OCI-LY3 (cell line): ENCODE data around the gene FRS3.

Source experiments
- H2AFZ ChIP-seq: fragments of 200-600, 300-600 bp; shearing (Covaris generic); 2 replicates; pipeline ENCODE4 v1.6.0; 2014; ENCODE audit warnings: antibody characterized with exemption, low read depth, low read length
- H3K27ac ChIP-seq: fragments of 200-600, 300-600 bp; sonication (generic); 2 replicates; pipeline ENCODE4 v1.5.1; 2014; ENCODE audit warnings: mild to moderate bottlenecking, low read length, moderate library complexity, mixed read lengths
- H3K27me3 ChIP-seq: fragments of 200-600, 300-600 bp; sonication (generic); 2 replicates; pipeline ENCODE4 v1.6.1; 2014; ENCODE audit warnings: low read depth, low read length, mixed read lengths
- H3K36me3 ChIP-seq: fragments of 200-600, 300-600 bp; sonication (generic); replicated peaks from 2 replicates; pipeline ENCODE3; 2014; ENCODE audit warnings: low read depth, low read length, mixed read lengths
- H3K4me1 ChIP-seq: fragments of 300-600, 200-600 bp; sonication (generic); 2 replicates; pipeline ENCODE4 v1.6.1; 2014; ENCODE audit warnings: low read length, mixed read lengths
- H3K4me2 ChIP-seq: fragments of 200-600, 300-600 bp; sonication (generic); 2 replicates; pipeline ENCODE4 v1.6.1; 2014; ENCODE audit warnings: low read length, mixed read lengths
- H3K4me3 ChIP-seq: fragments of 300-600, 200-600 bp; sonication (generic); 2 replicates; pipeline ENCODE4 v1.5.1; 2014; ENCODE audit warnings: antibody characterized with exemption, mild to moderate bottlenecking, low read length, moderate library complexity
- H3K79me2 ChIP-seq: fragments of 300-600, 200-600 bp; shearing (Covaris generic); 2 replicates; pipeline ENCODE4 v1.6.1; 2014; ENCODE audit warnings: mild to moderate bottlenecking, low read length, mixed read lengths
- H3K9ac ChIP-seq: fragments of 300-600, 200-600 bp; shearing (Covaris generic); 2 replicates; pipeline ENCODE4 v1.6.0; 2014; ENCODE audit warnings: mild to moderate bottlenecking, low read length, moderate library complexity
- H3K9me3 ChIP-seq: fragments of 200-600, 300-600 bp; shearing (Covaris generic); 2 replicates; pipeline ENCODE4 v1.6.1; 2014; ENCODE audit warnings: low read length, mixed read lengths; ENCODE audit not compliant: insufficient read depth
- H4K20me1 ChIP-seq: fragments of 200-600, 300-600 bp; sonication (generic); 2 replicates; pipeline ENCODE4 v1.6.1; 2016; ENCODE audit warnings: low read length, mixed read lengths; ENCODE audit not compliant: insufficient read depth
- CTCF ChIP-seq: fragments of 200-600, 300-600 bp; sonication (generic); IDR thresholded peaks from 2 replicates; pipeline ENCODE4 v1.5.1; 2014; ENCODE audit warnings: antibody characterized with exemption, low read length, low read depth
- EZH2phosphoT487 ChIP-seq: fragments of 200-600 bp; shearing (Covaris generic); IDR thresholded peaks from 2 replicates; pipeline ENCODE4 v1.6.1; 2018; ENCODE audit warnings: antibody characterized with exemption, mixed run types, low read depth

FRS3 gene

GRCh38 chr6:41823178-41823577, 43.5 kb upstream of the FRS3 start:
- no peaks in the 10 kb centered on the region for H4K20me1 ChIP-seq
- no peak overlapping the region for H3K27ac ChIP-seq
- H3K4me3 ChIP-seq = no peak overlapping the region
- H3K4me1 ChIP-seq = no peaks in the 10 kb centered on the region
- no peaks in the 10 kb centered on the region for H3K36me3 ChIP-seq
- no peaks in the 10 kb centered on the region for H3K79me2 ChIP-seq
- H3K4me2 ChIP-seq = no peak overlapping the region
- no peak overlapping the region for H3K9ac ChIP-seq
- no peaks in the 10 kb centered on the region for H3K9me3 ChIP-seq
- H2AFZ ChIP-seq = no peak overlapping the region
- TF ChIP-seq EZH2phosphoT487 (no peak), CTCF (no peak)
- H3K27me3 ChIP-seq = no peaks in the 10 kb centered on the region

- no peak for TF ChIP-seq EZH2phosphoT487
- no peak for TF ChIP-seq CTCF
- Histone ChIP-seq H3K36me3 (no peaks in the 10 kb centered on the region), H3K4me3 (no peak overlapping the region)
These were observed 42.3 kb upstream of the FRS3 start for GRCh38 chr6:41822021-41822420.

GRCh38 chr6:41821266-41821665, 41.6 kb upstream of the FRS3 start:
- Histone ChIP-seq H3K4me1 (no peaks in the 10 kb centered on the region), H4K20me1 (no peaks in the 10 kb centered on the region), H3K27ac (no peak overlapping the region), H3K27me3 (no peaks in the 10 kb centered on the region), H3K9me3 (no peaks in the 10 kb centered on the region), H2AFZ (no peak overlapping the region), H3K36me3 (no peaks in the 10 kb centered on the region), H3K4me2 (no peak overlapping the region), H3K9ac (no peak overlapping the region), H3K4me3 (no peak overlapping the region), H3K79me2 (no peaks in the 10 kb centered on the region)
- TF ChIP-seq EZH2phosphoT487 = no peak
- no peak for TF ChIP-seq CTCF

More at GRCh38 chr6:41822021-41822420, 42.3 kb upstream of the FRS3 start:
- Histone ChIP-seq H3K4me2 (no peak overlapping the region), H3K4me1 (no peaks in the 10 kb centered on the region), H3K9me3 (no peaks in the 10 kb centered on the region), H3K27me3 (no peaks in the 10 kb centered on the region), H3K79me2 (no peaks in the 10 kb centered on the region), H2AFZ (no peak overlapping the region), H4K20me1 (no peaks in the 10 kb centered on the region), H3K9ac (no peak overlapping the region), H3K27ac (no peak overlapping the region)

GRCh38 chr6:41818271-41819054, 38.8 kb upstream of the FRS3 start:
- Histone ChIP-seq H3K9me3 (no peaks in the 10 kb centered on the region), H2AFZ (no peak overlapping the region), H3K4me3 (no peak overlapping the region), H3K4me1 (no peaks in the 10 kb centered on the region), H4K20me1 (no peaks in the 10 kb centered on the region), H3K79me2 (no peaks in the 10 kb centered on the region), H3K9ac (no peak overlapping the region), H3K27ac (no peak overlapping the region), H3K36me3 (no peaks in the 10 kb centered on the region), H3K4me2 (no peak overlapping the region), H3K27me3 (no peaks in the 10 kb centered on the region)
- TF ChIP-seq CTCF (no peak), EZH2phosphoT487 (no peak)
